Urothelium cell line (cell line): Measurements from ENCODE around the gene PRKN.
A peak's percentile ranks its signal among the peaks of the same experiment; 100 is the strongest.
"Not testable (repeated sequence)": the region's sequence is repeated elsewhere in the genome, so short reads cannot be mapped to it uniquely, and the experiment has no call there.

Experiments used
- DNase-seq: peaks from one replicate; pipeline ENCODE4 v3.0.0; 2011; ENCODE audit warnings: low spot score, mixed read lengths
- FAIRE-seq: peaks from 2 replicates; lab custom pipeline; 2011; peaks lifted over from hg19 to GRCh38; lab: Jason Lieb, UNC

PRKN gene

GRCh38 chr6:161545741-161546140 is 1181.8 kb downstream of the PRKN start:
- no peak for FAIRE-seq
- DNase-seq = no peak

GRCh38 chr6:161544801-161545480 is 1182.6 kb downstream of the PRKN start:
- DNase-seq = no peak
- FAIRE-seq = no peak

- no peak for FAIRE-seq
- DNase-seq = no peak
These were observed 1183.8 kb downstream of the PRKN start for GRCh38 chr6:161543684-161544309.

- DNase-seq (no peak), FAIRE-seq (no peak)
These were observed 1185.1 kb downstream of the PRKN start for GRCh38 chr6:161542346-161542980.

- FAIRE-seq (no peak), DNase-seq (no peak)
These were observed 1187.0 kb downstream of the PRKN start for GRCh38 chr6:161540532-161540931.

- DNase-seq (no peak), FAIRE-seq (no peak)
These were observed 1191.3 kb downstream of the PRKN start for GRCh38 chr6:161536224-161536630.

- DNase-seq = no peak
- no peak for FAIRE-seq
These were observed 1193.2 kb downstream of the PRKN start for GRCh38 chr6:161534264-161534873.

- no peak for FAIRE-seq
These were observed 1194.3 kb downstream of the PRKN start for GRCh38 chr6:161533266-161533665.

GRCh38 chr6:161532536-161532935 is 1195.0 kb downstream of the PRKN start:
- DNase-seq (no peak), FAIRE-seq (no peak)

More at GRCh38 chr6:161533266-161533665, 1194.3 kb downstream of the PRKN start:
- DNase-seq = no peak

- FAIRE-seq (no peak), DNase-seq (no peak)
These were observed 1200.8 kb downstream of the PRKN start for GRCh38 chr6:161526794-161527193.

- FAIRE-seq = no peak
- DNase-seq = no peak
These were observed 1204.2 kb downstream of the PRKN start for GRCh38 chr6:161523362-161523761.

- no peak for DNase-seq
- no peak for FAIRE-seq
These were observed 1205.3 kb downstream of the PRKN start for GRCh38 chr6:161522276-161522675.

- DNase-seq = no peak
- FAIRE-seq = no peak
These were observed 1216.0 kb downstream of the PRKN start for GRCh38 chr6:161511447-161512095.

GRCh38 chr6:161508341-161508740 is 1219.2 kb downstream of the PRKN start:
- DNase-seq (no peak), FAIRE-seq (no peak)

- FAIRE-seq (no peak), DNase-seq (no peak)
These were observed 1220.2 kb downstream of the PRKN start for GRCh38 chr6:161507375-161507774.

- DNase-seq = no peak
- no peak for FAIRE-seq
These were observed 1224.0 kb downstream of the PRKN start for GRCh38 chr6:161503570-161503969.

GRCh38 chr6:161498881-161499280 is 1228.7 kb downstream of the PRKN start:
- no peak for DNase-seq
- no peak for FAIRE-seq

GRCh38 chr6:161498359-161498758 is 1229.2 kb downstream of the PRKN start:
- peak; percentile 74 for FAIRE-seq

GRCh38 chr6:161496941-161497340 is 1230.6 kb downstream of the PRKN start:
- FAIRE-seq = no peak
- DNase-seq = no peak

More at GRCh38 chr6:161498359-161498758, 1229.2 kb downstream of the PRKN start:
- DNase-seq = peak; percentile 71

- FAIRE-seq = not testable (repeated sequence)
These were observed 1231.3 kb downstream of the PRKN start for GRCh38 chr6:161496271-161496670.

GRCh38 chr6:161494566-161494965 is 1233.0 kb downstream of the PRKN start:
- DNase-seq = no peak
- FAIRE-seq = no peak

More at GRCh38 chr6:161496271-161496670, 1231.3 kb downstream of the PRKN start:
- DNase-seq = not testable (repeated sequence)
